Upper lobe of left lung (tissue), 4 donors: Measurements from ENCODE around the gene CTTNBP2.

Experiments used
- CTCF ChIP-seq, 6 experiments: fragments of 450-650 bp in 4 of 6; fragments of 200-600 bp in 2 of 6; sonication (generic) in 2 of 6; IDR thresholded peaks; one replicate each; pipeline ENCODE4 v1.5.1; 2016 to 2019; ENCODE audit warnings: antibody characterized with exemption in 6 of 6
- POLR2AphosphoS5 ChIP-seq, 2 donors: sonication (generic); formaldehyde crosslinking; IDR thresholded peaks; one replicate each; pipeline ENCODE4 v1.5.1; 2017; ENCODE audit warnings: antibody characterized with exemption in 2 of 2

GRCh38 chr7:117892821-117893220 is 19.6 kb upstream of the CTTNBP2 start:
- TF ChIP-seq CTCF (IDR thresholded peaks at IDR 0.05) (no peak), POLR2AphosphoS5 (IDR thresholded peaks at IDR 0.05) (no peak)
